GM19023 (cell line): ENCODE results near the gene RRP8.

Experiments
- ATAC-seq: cut with Tn5 transposase; IDR thresholded peaks from one replicate; pipeline ENCODE4 v1.9.1; 2021; ENCODE audit warnings: mild to moderate bottlenecking, moderate library complexity; ENCODE audit not compliant: unreplicated experiment

Gene RRP8

DNA sequence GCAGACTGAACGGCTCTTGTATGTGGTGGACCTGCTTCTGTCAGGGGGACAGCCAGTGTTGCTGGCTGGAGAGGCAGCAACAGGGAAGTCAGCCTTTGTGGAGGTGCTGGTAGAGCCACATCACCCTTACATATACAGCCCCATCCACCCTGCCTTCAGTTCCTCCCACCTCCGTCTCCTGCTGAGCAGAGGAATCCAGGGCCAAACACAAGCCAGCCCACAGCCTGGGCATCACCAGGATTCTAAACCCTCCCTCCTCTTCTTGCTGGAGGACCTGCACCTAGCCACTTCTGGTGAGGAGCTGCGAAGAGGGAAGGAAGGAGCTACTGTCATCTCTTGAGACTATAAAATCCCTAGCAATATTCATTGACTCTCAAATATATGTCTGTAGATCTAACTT lies 54.8 kb downstream of the RRP8 start:
- no peak for ATAC-seq

DNA sequence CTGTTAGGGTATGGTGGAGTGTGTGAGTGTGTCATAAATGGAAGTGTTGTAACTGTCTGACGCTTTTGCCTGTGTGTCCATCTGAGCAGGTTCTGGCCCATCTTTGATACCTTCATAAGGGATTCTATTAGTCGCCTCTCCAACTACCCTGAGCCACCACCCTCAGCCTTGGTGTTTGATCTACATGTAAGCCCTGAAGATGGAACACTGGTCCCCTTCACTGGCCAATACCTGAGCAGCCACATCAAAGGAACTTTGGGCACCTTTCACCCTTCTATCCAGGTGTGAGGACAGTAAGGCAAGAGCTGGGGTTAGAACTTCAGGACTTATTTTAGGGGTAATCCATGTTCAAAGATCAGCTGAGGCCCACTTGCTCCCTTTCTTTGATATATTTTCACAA lies 55.3 kb downstream of the RRP8 start:
- no peak for ATAC-seq

DNA sequence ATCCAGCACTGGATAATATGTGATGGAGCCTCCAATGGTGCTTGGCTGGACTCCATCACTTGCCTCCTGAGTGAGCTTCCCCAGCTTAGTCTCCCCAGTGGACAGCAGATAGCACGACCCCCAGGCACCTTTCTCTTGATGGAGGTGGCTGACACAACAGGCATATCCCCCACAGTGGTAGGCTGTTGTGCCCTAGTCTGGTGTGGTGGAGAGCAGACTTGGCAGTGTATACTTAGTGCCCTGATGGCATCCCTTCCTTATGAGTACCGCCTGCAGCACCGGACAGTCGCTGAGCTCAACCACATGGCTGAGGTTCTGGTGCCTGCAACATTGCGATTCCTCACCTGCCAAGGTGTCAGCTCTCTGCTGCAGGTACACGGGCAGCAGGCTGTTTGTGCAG lies 56.2 kb downstream of the RRP8 start:
- ATAC-seq, result no peak

DNA sequence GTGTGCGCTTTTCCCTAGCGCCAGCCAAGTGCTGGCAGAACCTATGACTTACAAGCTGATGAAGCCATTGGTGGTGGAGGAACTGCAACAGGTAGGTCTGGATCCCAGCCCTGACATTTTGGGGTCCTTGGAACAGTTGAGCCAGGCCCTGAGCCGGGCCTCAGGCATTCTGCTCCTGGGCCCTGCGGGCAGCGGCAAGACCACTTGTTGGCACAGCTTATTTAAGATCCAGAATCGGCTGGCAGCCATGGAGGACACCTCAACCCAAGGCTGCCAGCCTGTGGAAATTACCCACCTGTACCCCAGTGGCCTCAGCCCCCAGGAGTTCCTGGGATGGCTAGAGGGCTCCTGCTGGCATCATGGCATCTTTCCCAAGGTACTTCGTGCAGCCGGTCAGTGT lies 56.7 kb downstream of the RRP8 start:
- ATAC-seq, result no peak

DNA sequence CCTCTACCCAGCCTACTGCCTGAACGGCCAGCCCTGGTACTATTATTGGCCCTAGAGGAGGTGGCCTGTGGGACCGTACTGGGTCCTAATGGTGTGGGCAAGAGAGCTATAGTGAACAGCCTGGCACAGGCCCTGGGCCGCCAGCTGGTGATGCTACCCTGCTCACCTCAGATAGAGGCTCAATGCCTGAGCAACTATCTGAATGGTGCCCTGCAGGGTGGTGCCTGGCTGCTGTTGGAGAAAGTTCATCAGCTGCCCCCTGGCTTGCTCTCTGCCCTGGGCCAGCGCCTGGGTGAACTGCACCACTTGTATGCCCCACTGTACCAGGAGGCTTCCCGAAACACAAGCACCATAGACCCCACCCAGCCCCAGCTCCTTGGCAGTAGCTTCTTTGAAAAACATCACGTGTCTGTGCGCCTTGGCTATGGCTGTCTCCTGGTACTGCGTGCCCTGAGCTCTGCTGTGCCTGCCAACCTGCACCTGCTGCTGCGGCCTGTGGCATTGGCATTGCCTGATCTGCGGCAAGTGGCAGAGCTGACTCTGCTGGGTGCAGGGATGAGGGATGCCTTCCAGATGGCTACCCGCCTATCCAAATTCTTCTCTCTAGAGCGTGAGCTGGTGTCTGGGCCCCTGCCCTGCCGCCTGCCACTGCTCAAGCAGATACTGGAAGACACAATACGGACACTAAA lies 57.4 kb downstream of the RRP8 start:
- no peak for ATAC-seq
